HCT116 (cell line): ENCODE results near the gene NFKB1. TPM values are rescaled to one million over a fixed set of nuclear protein-coding genes. Genes with fewer than 3 reads are reported as not detected.

Source experiments
- ATAC-seq: fragments of 200-7000 bp; cut with Tn5 transposase; 2 replicates; pipeline ENCODE4 v1.9.1; 2020; ENCODE audit warnings: mild to moderate bottlenecking, moderate library complexity
- BruUV-seq: library from RNA; stranded (reverse); fragments of 400-500 nt; replicated peaks from 2 replicates; lab custom pipeline; 2021; lab: Mats Ljungman, UMichigan
- CTCF ChIA-PET: fragments of 300-600 bp; sonication (Branson Sonifier 250); formaldehyde crosslinking; loops from one replicate; lab custom pipeline; 2021; ENCODE audit warnings: antibody characterized with exemption; lab: Charles Lee
- POLR2A ChIA-PET: fragments of 300-600, 350-600 bp; sonication (Branson Sonifier 250); formaldehyde crosslinking; loops from one replicate; lab custom pipeline; 2021; ENCODE audit warnings: antibody characterized with exemption; lab: Charles Lee
- RAD21 ChIA-PET, 2 experiments: fragments of 300-600 bp; sonication (Branson Sonifier 250); formaldehyde crosslinking; loops; one replicate each; lab custom pipeline; 2023; ENCODE audit warnings: low total read pairs in 2 of 2; ENCODE audit not compliant: uncharacterized antibody in 2 of 2, unreplicated experiment in 2 of 2, low non-redundant PET in 1 of 2; lab: Charles Lee
- DNase-seq: peaks from one replicate; pipeline ENCODE4 v3.0.0-alpha.2; 2010; ENCODE audit warnings: low read depth, low spot score
- H2AFZ ChIP-seq: fragments of 200-600 bp; shearing (Covaris generic), sonication (generic); 2 replicates; pipeline ENCODE4 v1.6.1; 2017; ENCODE audit warnings: low read depth, mixed run types, mixed read lengths, antibody characterized with exemption, low read length; ENCODE audit not compliant: poor library complexity, severe bottlenecking
- H3K27ac ChIP-seq: 2 replicates; pipeline ENCODE4 v1.5.1; 2012; ENCODE audit warnings: low read depth, low read length
- H3K27me3 ChIP-seq: fragments of 200-600 bp; sonication (generic); 2 replicates; pipeline ENCODE4 v1.6.1; 2016; ENCODE audit warnings: mixed run types, low read length, mixed read lengths; ENCODE audit not compliant: insufficient read depth
- H3K36me3 ChIP-seq, 2 experiments: fragments of 200-500 bp in 1 of 2; fragments of 200-600 bp in 1 of 2; sonication (Bioruptor generic) in 1 of 2; sonication (generic) in 1 of 2; 2 replicates each; pipeline versions ENCODE4 v1.5.1 to v1.6.1; 2014 to 2016; ENCODE audit warnings: low read length in 2 of 2, inconsistent platforms in 1 of 2, mixed read lengths in 1 of 2, mixed run types in 1 of 2; ENCODE audit not compliant: insufficient read depth in 2 of 2, control insufficient read depth in 1 of 2
- H3K4me1 ChIP-seq, 2 experiments: fragments of 200-600 bp in 1 of 2; sonication (generic) in 1 of 2; 2 replicates each; pipeline versions ENCODE4 v1.5.1 to v1.6.1; 2012 to 2017; ENCODE audit warnings: low read length in 2 of 2, inconsistent platforms in 1 of 2, mild to moderate bottlenecking in 1 of 2, mixed read lengths in 1 of 2, mixed run types in 1 of 2, moderate library complexity in 1 of 2; ENCODE audit not compliant: insufficient read depth in 2 of 2, control insufficient read depth in 1 of 2
- H3K4me2 ChIP-seq: fragments of 200-600 bp; sonication (generic); 2 replicates; pipeline ENCODE4 v1.6.1; 2017; ENCODE audit warnings: mixed run types, low read length, mixed read lengths
- H3K4me3 ChIP-seq, 2 experiments: fragments of 200-600 bp in 1 of 2; sonication (generic) in 1 of 2; replicated peaks in 1 of 2; 2 replicates each; pipeline ENCODE4 v1.5.1; 2011 to 2016; ENCODE audit warnings: low read length in 2 of 2, control low read depth in 1 of 2, low read depth in 1 of 2, mild to moderate bottlenecking in 1 of 2, mixed read lengths in 1 of 2, mixed run types in 1 of 2
- H3K79me2 ChIP-seq: fragments of 200-600 bp; sonication (generic); 2 replicates; pipeline ENCODE4 v1.6.1; 2017; ENCODE audit warnings: mild to moderate bottlenecking, mixed run types, low read length, moderate library complexity, mixed read lengths; ENCODE audit not compliant: insufficient read depth
- H3K9ac ChIP-seq: fragments of 200-600 bp; sonication (generic); 2 replicates; pipeline ENCODE4 v1.6.1; 2016; ENCODE audit warnings: low read length, mixed read lengths
- H3K9me2 ChIP-seq: fragments of 200-600 bp; sonication (generic), shearing (Covaris generic); 2 replicates; pipeline ENCODE4 v1.6.1; 2017; ENCODE audit warnings: mixed run types, mild to moderate bottlenecking, moderate library complexity; ENCODE audit not compliant: insufficient read depth
- H3K9me3 ChIP-seq, 2 experiments: fragments of 200-500 bp in 1 of 2; fragments of 200-600 bp in 1 of 2; sonication (Bioruptor generic) in 1 of 2; sonication (generic) in 1 of 2; 2 replicates each; pipeline ENCODE4 v1.6.1; 2014 to 2017; ENCODE audit warnings: low read length in 2 of 2, mixed read lengths in 2 of 2, inconsistent platforms in 1 of 2, low read depth in 1 of 2, mild to moderate bottlenecking in 1 of 2, mixed run types in 1 of 2, moderate library complexity in 1 of 2; ENCODE audit not compliant: control insufficient read depth in 1 of 2, insufficient read depth in 1 of 2
- H4K20me1 ChIP-seq: fragments of 200-600 bp; sonication (generic), shearing (Covaris generic); 2 replicates; pipeline ENCODE4 v1.6.1; 2017; ENCODE audit warnings: mixed run types, mild to moderate bottlenecking, moderate library complexity; ENCODE audit not compliant: insufficient read depth
- EGR1 ChIP-seq: IDR thresholded peaks from 2 replicates; pipeline ENCODE4 v1.6.1; 2012; ENCODE audit warnings: low read depth
- EZH2phosphoT487 ChIP-seq: fragments of 200-600 bp; IDR thresholded peaks from 2 replicates; pipeline ENCODE4 v1.6.1; 2018; ENCODE audit warnings: antibody characterized with exemption, borderline replicate concordance
- FOSL1 ChIP-seq: IDR thresholded peaks from 2 replicates; pipeline ENCODE4 v1.6.1; 2012; ENCODE audit warnings: low read depth
- JUND ChIP-seq: IDR thresholded peaks from 2 replicates; pipeline ENCODE4 v1.6.1; 2012
- POLR2A ChIP-seq: IDR thresholded peaks from 2 replicates; pipeline ENCODE4 v1.7.0; 2011; ENCODE audit warnings: borderline replicate concordance; ENCODE audit not compliant: insufficient read depth, insufficient read length; ENCODE audit errors: extremely low read depth
- POLR2AphosphoS5 ChIP-seq: IDR thresholded peaks from 2 replicates; pipeline ENCODE4 v1.6.1; 2011; ENCODE audit warnings: mild to moderate bottlenecking, low read depth, low read length, moderate library complexity
- SP1 ChIP-seq: IDR thresholded peaks from 2 replicates; pipeline ENCODE4 v1.6.1; 2012; ENCODE audit warnings: low read depth
- SRF ChIP-seq: IDR thresholded peaks from 2 replicates; pipeline ENCODE4 v1.6.1; 2012; ENCODE audit warnings: low read depth
- ZNF274 ChIP-seq: fragments of 200-500 bp; sonication (Bioruptor generic); IDR thresholded peaks from 2 replicates; pipeline ENCODE4 v1.6.1; 2014; ENCODE audit warnings: mild to moderate bottlenecking, low read depth, low read length, inconsistent platforms
- intact Hi-C: fragments of 100-400 bp; cut with micrococcal nuclease; formaldehyde crosslinking; loops from 2 replicates; pipeline ENCODE4 v1.10.0; 2022
- total RNA-seq: library from RNA; stranded (reverse); gene quantifications from one replicate; pipeline ENCODE4 v1.2.1, GENCODE V29; 2021; ENCODE audit not compliant: unreplicated experiment
- TF ChIP-seq, protein P1 (sequence below): IDR thresholded peaks from 2 replicates; pipeline ENCODE4 v1.6.1; 2012; ENCODE audit warnings: low read depth
- TF ChIP-seq, protein P2 (sequence below): IDR thresholded peaks from 2 replicates; pipeline ENCODE4 v1.6.1; 2012
- TF ChIP-seq, protein P3 (sequence below), 3 experiments: fragments of 200-600 bp in 1 of 3; sonication (generic) in 1 of 3; IDR thresholded peaks in 2 of 3; conservative IDR thresholded peaks in 1 of 3; 2 replicates each; pipeline ENCODE4 v1.5.1; 2012 to 2017; ENCODE audit warnings: low read depth in 2 of 3, low read length in 2 of 3, antibody characterized with exemption in 1 of 3, borderline replicate concordance in 1 of 3, control low read depth in 1 of 3, mild to moderate bottlenecking in 1 of 3, mixed read lengths in 1 of 3, mixed run types in 1 of 3, moderate library complexity in 1 of 3; ENCODE audit not compliant: insufficient read depth in 1 of 3
- TF ChIP-seq, protein P4 (sequence below): IDR thresholded peaks from 2 replicates; pipeline ENCODE4 v1.6.1; 2012

The NFKB1 gene
- total RNA-seq, 1 experiment from 2014 or later: 29.4 TPM

DNA sequence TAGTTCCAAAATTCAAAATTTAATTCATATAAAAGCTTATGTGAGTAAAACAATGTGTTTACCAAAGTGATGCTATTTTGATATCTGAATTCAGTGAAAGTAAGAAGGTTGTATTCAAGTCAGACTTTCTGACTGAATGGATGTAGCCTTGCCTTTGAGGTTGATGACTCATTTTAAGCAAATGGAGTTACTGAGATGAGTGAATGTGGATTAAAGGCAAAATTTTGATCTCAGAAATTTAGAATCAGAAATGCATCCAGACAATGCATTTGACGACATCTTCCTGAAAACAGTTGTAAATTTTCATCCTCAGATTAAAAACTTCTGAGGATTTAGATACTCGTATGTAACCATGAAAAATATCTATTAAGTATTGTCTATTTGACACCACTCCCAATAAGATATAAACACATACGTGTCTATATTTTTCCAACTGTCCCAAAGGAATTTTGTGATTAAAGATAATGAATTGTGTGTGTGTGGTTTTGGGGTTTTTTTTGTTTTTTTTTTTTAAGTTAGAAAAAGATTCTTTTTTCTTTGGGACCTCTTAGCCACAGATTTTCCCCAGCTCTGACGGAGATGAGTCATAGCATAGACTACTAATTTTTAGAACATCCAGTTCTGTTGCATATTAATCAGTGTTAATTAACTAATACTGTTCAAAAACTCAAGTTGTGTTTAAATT lies 34.4 kb downstream of the NFKB1 start:
- ChIA-PET CTCF (no interaction called here), POLR2A (no interaction called here), RAD21 (no interaction called here)
- Histone ChIP-seq H3K9me2 (no peaks in the 10 kb centered on the region), H3K79me2 (0 out of 2 replicates have a peak, but pooled peaks cover 3% of the 10 kb centered on the region), H3K27me3 (no peaks in the 10 kb centered on the region), H3K9ac (no peak overlapping the region), H3K27ac (no peak overlapping the region), H2AFZ (no peak overlapping the region), H4K20me1 (no peaks in the 10 kb centered on the region), H3K4me3 (no peak overlapping the region), H3K36me3 (no peaks in the 10 kb centered on the region; a peak in 1 of 4 replicates), H3K4me2 (no peak overlapping the region), H3K9me3 (no peaks in the 10 kb centered on the region), H3K4me1 (peaks cover 0 to 6% of the 10 kb centered on the region in 2 experiments; a peak in 1 of 4 replicates)
- TF ChIP-seq, protein P1, sequence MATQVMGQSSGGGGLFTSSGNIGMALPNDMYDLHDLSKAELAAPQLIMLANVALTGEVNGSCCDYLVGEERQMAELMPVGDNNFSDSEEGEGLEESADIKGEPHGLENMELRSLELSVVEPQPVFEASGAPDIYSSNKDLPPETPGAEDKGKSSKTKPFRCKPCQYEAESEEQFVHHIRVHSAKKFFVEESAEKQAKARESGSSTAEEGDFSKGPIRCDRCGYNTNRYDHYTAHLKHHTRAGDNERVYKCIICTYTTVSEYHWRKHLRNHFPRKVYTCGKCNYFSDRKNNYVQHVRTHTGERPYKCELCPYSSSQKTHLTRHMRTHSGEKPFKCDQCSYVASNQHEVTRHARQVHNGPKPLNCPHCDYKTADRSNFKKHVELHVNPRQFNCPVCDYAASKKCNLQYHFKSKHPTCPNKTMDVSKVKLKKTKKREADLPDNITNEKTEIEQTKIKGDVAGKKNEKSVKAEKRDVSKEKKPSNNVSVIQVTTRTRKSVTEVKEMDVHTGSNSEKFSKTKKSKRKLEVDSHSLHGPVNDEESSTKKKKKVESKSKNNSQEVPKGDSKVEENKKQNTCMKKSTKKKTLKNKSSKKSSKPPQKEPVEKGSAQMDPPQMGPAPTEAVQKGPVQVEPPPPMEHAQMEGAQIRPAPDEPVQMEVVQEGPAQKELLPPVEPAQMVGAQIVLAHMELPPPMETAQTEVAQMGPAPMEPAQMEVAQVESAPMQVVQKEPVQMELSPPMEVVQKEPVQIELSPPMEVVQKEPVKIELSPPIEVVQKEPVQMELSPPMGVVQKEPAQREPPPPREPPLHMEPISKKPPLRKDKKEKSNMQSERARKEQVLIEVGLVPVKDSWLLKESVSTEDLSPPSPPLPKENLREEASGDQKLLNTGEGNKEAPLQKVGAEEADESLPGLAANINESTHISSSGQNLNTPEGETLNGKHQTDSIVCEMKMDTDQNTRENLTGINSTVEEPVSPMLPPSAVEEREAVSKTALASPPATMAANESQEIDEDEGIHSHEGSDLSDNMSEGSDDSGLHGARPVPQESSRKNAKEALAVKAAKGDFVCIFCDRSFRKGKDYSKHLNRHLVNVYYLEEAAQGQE: no peak
- TF ChIP-seq SP1: no peak
- no peak for TF ChIP-seq EZH2phosphoT487
- TF ChIP-seq, protein P2, sequence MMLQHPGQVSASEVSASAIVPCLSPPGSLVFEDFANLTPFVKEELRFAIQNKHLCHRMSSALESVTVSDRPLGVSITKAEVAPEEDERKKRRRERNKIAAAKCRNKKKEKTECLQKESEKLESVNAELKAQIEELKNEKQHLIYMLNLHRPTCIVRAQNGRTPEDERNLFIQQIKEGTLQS: no peak
- no peak for TF ChIP-seq FOSL1
- TF ChIP-seq EGR1: no peak
- TF ChIP-seq ZNF274: no peak
- TF ChIP-seq, protein P3, sequence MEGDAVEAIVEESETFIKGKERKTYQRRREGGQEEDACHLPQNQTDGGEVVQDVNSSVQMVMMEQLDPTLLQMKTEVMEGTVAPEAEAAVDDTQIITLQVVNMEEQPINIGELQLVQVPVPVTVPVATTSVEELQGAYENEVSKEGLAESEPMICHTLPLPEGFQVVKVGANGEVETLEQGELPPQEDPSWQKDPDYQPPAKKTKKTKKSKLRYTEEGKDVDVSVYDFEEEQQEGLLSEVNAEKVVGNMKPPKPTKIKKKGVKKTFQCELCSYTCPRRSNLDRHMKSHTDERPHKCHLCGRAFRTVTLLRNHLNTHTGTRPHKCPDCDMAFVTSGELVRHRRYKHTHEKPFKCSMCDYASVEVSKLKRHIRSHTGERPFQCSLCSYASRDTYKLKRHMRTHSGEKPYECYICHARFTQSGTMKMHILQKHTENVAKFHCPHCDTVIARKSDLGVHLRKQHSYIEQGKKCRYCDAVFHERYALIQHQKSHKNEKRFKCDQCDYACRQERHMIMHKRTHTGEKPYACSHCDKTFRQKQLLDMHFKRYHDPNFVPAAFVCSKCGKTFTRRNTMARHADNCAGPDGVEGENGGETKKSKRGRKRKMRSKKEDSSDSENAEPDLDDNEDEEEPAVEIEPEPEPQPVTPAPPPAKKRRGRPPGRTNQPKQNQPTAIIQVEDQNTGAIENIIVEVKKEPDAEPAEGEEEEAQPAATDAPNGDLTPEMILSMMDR (IDR thresholded peaks at IDR 0.05 in 2 of 3, conservative IDR thresholded peaks at IDR 0.05 in 1 of 3; ENCODE audit: borderline replicate concordance in 1 of 3, insufficient read depth in 1 of 3, low read depth in 2 of 3, low read length in 2 of 3): no peak
- TF ChIP-seq POLR2AphosphoS5: no peak
- TF ChIP-seq SRF: no peak
- TF ChIP-seq, protein P4, sequence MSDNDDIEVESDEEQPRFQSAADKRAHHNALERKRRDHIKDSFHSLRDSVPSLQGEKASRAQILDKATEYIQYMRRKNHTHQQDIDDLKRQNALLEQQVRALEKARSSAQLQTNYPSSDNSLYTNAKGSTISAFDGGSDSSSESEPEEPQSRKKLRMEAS: no peak
- no peak for TF ChIP-seq POLR2A
- no peak; the same call in 1 of the 2 replicates for TF ChIP-seq JUND
- no TSS peak for BruUV-seq
- ATAC-seq (no peak), DNase-seq (no peak)
- intact Hi-C loops: no loop called here
